ENCODE data around the gene LDAH.

LDAH gene

DNA sequence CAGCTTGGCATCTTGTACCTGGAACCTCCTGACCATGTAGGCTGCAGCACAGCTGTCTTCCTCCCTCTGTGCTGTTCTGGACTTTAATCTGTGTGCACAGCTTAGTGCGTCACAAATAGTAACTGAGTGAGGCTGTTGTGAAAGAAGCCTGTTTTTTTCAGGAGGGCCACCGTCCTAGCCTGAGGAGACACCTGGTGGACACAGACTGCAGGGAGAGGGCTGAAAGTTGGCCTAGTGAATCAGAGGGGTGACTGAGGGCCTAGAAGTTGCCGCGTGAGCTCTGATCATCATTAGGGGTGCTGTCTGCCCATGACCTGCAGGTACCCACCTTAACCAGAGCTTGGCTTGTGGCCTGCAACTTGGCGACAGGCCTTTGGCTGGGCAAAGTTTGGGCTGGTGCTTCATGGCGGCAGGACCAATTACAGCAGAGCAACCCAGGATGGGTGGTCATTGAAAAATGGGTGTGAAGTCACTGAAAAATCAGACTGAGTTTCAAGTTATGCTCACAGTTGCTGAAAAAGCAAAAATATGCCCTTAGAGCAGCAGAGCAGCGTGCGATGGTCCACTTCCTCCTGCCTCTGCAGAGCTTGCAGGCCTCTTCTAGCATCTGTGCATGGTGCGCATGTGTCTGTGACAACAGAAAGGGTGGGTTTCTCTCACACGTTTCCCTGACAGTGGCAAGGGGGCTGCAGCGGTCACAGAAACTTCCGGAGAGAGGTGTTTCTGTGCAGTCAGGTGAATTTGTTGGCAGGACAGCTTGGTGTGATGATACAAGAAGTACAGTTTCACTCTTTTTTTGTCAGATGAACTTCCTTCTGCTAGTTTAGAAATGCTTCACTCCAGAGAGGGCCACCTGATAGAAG, 146.3 kb downstream of the LDAH start:
- H3K4me3 ChIP-seq (ENCODE audit: low read length) = no peak overlapping the region
- no peak for DNase-seq (ENCODE audit: low read depth)
- TF ChIP-seq, protein P1, sequence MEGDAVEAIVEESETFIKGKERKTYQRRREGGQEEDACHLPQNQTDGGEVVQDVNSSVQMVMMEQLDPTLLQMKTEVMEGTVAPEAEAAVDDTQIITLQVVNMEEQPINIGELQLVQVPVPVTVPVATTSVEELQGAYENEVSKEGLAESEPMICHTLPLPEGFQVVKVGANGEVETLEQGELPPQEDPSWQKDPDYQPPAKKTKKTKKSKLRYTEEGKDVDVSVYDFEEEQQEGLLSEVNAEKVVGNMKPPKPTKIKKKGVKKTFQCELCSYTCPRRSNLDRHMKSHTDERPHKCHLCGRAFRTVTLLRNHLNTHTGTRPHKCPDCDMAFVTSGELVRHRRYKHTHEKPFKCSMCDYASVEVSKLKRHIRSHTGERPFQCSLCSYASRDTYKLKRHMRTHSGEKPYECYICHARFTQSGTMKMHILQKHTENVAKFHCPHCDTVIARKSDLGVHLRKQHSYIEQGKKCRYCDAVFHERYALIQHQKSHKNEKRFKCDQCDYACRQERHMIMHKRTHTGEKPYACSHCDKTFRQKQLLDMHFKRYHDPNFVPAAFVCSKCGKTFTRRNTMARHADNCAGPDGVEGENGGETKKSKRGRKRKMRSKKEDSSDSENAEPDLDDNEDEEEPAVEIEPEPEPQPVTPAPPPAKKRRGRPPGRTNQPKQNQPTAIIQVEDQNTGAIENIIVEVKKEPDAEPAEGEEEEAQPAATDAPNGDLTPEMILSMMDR (conservative IDR thresholded peaks at IDR 0.05; ENCODE audit: low read depth, low read length) = peak; percentile 25

DNA sequence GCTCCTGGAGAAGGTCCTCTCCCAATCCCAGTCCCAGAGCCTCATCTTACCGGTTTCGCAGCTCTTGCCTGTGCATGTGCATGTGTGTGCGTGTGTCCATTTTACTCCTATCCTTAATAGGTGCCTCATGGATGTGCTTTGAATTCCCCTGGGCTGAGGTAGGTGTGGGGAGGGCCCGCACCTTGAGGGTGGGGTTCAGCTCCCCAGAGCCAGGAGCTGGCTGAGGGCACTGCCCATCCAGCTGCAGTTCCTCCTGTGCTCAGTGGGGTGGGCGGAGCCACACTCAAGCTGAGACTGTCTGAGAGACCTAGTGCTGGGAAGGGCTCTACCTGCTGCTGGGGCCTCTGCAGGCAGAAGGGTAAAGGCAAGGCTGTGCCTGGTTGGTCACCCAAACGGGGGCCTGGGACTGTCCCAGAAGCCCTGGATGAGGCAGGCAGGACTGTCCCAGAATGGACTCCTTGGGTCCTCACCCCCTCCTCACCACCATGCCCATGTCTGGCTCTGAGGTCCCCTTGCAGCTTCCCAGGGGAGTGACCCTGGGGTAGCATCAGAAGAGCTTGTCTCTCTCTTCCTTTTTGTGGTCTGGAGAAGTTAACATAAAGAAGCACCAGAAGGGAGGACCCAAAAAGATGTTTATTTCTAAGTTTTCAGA, 147.1 kb downstream of the LDAH start:
- no peak overlapping the region for H3K4me3 ChIP-seq (ENCODE audit: low read length)
- no peak for DNase-seq (ENCODE audit: low read depth)
- TF ChIP-seq, protein P1 (conservative IDR thresholded peaks at IDR 0.05; ENCODE audit: low read depth, low read length) = no peak

DNA sequence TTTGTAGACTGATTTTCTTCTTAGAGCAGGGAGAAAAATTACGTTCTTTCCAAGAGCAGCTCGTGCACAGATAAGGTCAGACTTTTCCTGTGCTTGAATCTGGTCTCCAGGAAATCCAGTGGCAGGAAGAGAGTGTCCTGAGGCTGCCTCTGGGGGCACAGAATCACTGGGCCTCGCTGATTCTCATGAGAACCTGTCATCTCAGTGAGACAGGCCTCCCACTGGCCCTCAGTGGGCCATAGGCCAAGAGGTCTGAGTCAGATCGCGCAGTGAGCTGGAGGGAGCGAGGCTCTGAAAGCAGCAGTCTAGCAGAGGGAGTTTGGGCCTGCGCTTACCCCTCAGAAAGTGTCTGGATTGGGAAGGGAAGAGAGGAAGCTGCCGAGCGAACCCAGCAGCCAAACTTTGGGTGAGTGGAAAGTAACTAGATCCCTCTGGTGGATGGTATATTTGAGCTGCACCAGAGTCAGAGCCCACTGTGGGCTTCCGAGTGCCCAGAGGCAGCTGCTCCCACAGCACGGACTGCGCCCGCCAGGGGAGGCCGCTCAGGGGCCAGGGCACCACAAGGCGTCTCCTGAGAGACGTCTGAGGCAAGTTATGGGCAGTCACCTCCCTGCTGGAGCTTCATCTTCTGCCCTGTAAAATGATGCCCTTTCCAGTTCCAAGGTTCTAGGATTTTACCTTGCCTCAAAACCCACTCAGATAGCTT, 147.8 kb downstream of the LDAH start:
- TF ChIP-seq, protein P1 (conservative IDR thresholded peaks at IDR 0.05; ENCODE audit: low read depth, low read length) = no peak
- DNase-seq (ENCODE audit: low read depth) = peak; percentile 36
- no peak overlapping the region for H3K4me3 ChIP-seq (ENCODE audit: low read length)

DNA sequence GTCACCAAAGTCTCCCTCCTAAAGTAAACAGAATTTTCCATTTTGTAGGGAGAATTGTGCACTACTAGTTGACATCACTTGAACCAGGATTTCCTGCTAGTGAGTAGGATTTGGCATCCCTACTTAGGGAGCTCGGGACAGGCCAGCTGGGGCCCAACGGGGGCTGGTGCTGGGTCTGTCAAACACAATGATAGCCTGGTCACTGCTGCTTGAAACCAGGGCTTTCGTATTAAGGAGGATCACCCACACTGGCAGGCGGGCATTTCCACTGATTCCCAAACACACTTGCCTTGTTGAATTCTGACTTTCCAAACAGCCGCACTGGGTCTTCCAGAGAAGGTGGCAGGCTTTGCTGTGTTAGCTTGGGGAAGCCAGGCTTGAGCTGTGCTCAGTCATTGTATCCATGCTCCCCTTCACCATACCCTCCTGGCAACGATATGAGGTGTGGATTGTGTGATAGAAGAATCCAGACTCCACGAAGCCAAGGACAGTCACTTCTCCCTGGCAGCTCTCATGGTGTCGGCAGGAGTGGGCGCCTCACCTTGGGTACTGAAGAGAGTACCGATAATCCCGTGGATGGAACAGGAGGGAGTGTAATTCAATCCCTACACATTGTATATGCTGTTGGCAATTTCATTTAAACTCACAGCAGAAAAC, 148.5 kb downstream of the LDAH start:
- H3K4me3 ChIP-seq (ENCODE audit: low read length) = no peak overlapping the region
- no peak for DNase-seq (ENCODE audit: low read depth)
- TF ChIP-seq, protein P1 (conservative IDR thresholded peaks at IDR 0.05; ENCODE audit: low read depth, low read length) = no peak

DNA sequence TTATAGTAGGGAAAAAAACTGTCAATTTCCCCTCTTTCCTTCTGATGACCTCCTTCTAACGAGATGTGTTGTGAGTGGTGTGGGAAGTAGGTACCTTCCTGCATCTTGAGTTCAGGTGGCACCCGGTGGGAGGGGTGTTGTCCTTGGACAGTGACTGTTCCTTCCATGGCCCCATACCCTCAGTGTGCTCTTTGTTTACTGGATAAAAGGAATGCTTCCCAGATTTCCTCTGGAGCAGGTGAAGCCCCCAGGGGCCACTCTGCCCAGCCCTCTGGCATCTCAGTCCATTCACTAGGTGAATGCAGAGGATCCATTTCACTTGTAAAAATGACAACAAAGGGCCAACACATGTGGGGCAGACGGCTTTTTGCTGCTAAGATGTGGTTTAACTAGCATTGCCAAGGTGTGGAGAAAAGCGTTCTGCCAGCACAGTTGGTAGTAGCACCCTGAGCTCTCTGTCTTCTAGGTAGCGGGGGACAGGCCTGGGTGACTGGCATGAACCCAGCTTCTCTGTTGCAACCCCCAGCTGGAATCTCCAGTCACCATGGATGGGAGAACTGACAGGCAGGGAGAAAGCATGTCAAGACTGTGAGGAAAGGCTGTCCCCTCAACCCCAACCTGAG, 149.1 kb downstream of the LDAH start:
- TF ChIP-seq, protein P1 (conservative IDR thresholded peaks at IDR 0.05; ENCODE audit: low read depth, low read length) = no peak
- no peak overlapping the region for H3K4me3 ChIP-seq (ENCODE audit: low read length)
- DNase-seq (ENCODE audit: low read depth) = no peak

DNA sequence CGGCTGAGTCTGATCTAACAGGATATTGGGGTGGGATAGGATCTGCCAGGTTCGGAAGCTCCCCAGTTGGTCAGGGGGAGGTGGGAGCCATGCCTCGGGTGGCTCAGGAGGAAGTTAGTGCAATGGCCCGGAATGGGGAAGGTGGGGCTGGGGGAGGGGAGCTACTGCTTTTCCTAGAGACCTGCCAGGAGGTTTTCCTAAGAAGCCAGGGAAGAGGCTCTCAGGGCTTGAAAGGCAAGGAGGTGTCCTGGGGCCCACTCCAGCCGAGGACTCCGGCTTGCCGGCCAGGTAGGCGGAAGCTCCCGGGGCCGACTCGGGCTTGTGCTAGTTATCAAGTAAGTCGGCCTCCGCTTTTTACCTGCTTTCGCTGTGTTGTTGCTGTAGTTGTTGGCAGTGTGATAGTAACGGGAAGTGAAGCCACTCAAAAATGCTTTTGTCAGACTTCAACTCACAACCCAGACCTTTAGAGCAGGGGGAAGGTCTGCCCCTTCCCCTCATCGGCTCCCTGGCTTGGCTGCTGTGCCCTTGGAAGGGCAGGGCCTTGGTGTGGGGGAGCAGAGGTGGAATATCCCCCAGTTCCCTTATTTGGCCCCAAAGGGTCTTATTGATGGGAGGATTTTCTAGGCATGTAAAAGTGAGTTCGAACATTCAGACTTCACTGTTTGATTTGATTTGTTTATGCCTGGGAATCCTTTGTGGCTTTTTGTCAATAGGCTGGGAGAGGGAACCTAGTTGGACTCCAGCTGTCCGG, 150.5 kb downstream of the LDAH start:
- H3K4me3 ChIP-seq (ENCODE audit: low read length) = no peak overlapping the region
- TF ChIP-seq, protein P1 (conservative IDR thresholded peaks at IDR 0.05; ENCODE audit: low read depth, low read length) = no peak
- no peak for DNase-seq (ENCODE audit: low read depth)
